Activated T-cell treated with anti-CD3 and anti-CD28 coated beads, Interleukin-2, amount 50 U/mL, for 24 hours (primary cell): Measurements from ENCODE around the gene SHISA4.
"Not testable (repeated sequence)": the region's sequence is repeated elsewhere in the genome, so short reads cannot be mapped to it uniquely, and the experiment has no call there.

Experiments used
- DNase-seq: peaks from one replicate; pipeline ENCODE4 v3.0.0-alpha.2; 2020
- H3K27ac Mint-ChIP-seq: 2 replicates; pipeline ENCODE4 v1.8.0; 2020; ENCODE audit warnings: mild to moderate bottlenecking, mixed read lengths
- H3K27me3 Mint-ChIP-seq: 2 replicates; pipeline ENCODE4 v1.8.0; 2020; ENCODE audit warnings: mixed read lengths
- H3K36me3 Mint-ChIP-seq: 2 replicates; pipeline ENCODE4 v1.8.0; 2020; ENCODE audit warnings: low read depth, mixed read lengths
- H3K4me1 Mint-ChIP-seq: 2 replicates; pipeline ENCODE4 v1.8.0; 2020; ENCODE audit warnings: low read depth, mixed read lengths
- H3K4me3 Mint-ChIP-seq: 2 replicates; pipeline ENCODE4 v1.8.0; 2020; ENCODE audit warnings: mild to moderate bottlenecking, moderate library complexity, mixed read lengths
- H3K9me3 Mint-ChIP-seq: 2 replicates; pipeline ENCODE4 v1.8.0; 2020; ENCODE audit warnings: mixed read lengths

The SHISA4 gene

GRCh38 chr1:201888282-201889089, at the start of gene SHISA4:
Gene SHISA4 (plus strand): TSS chr1:201888898. CDS start chr1:201888995, 97 bp downstream.
- Mint-ChIP-seq H3K36me3 (no peaks in the 10 kb centered on the region), H3K9me3 (no peaks in the 10 kb centered on the region), H3K27me3 (peaks cover 51% of the 10 kb centered on the region), H3K27ac (peak within 1 kb of the TSS; percentile 29), H3K4me3 (peak within 1 kb of the TSS; percentile 55), H3K4me1 (peaks cover 7% of the 10 kb centered on the region)
- DNase-seq, result peak; percentile 38

GRCh38 chr1:201839089-201839488, 49.6 kb upstream of the SHISA4 start:
- Mint-ChIP-seq H3K36me3 (peaks cover 69% of the 10 kb centered on the region), H3K4me1 (peaks cover 55% of the 10 kb centered on the region)
- H3K27ac Mint-ChIP-seq, H3K4me3 Mint-ChIP-seq, H3K9me3 Mint-ChIP-seq, H3K27me3 Mint-ChIP-seq, DNase-seq: not testable (repeated sequence)

- no peaks in the 10 kb centered on the region for H3K27me3 Mint-ChIP-seq
- no peak for DNase-seq
- no peak overlapping the region for H3K4me3 Mint-ChIP-seq
- H3K4me1 Mint-ChIP-seq, result peaks cover 55% of the 10 kb centered on the region
- H3K36me3 Mint-ChIP-seq, result peaks cover 63% of the 10 kb centered on the region
- no peaks in the 10 kb centered on the region for H3K9me3 Mint-ChIP-seq
- H3K27ac Mint-ChIP-seq, result no peak overlapping the region
Observed at GRCh38 chr1:201840055-201840454, 48.6 kb upstream of the SHISA4 start.

- Mint-ChIP-seq H3K9me3 (no peaks in the 10 kb centered on the region), H3K27me3 (no peaks in the 10 kb centered on the region), H3K4me1 (peaks cover 56% of the 10 kb centered on the region), H3K4me3 (no peak overlapping the region), H3K36me3 (peaks cover 59% of the 10 kb centered on the region), H3K27ac (no peak overlapping the region)
- DNase-seq, result no peak
Observed at GRCh38 chr1:201840490-201840889, 48.2 kb upstream of the SHISA4 start.

- no peak overlapping the region for H3K4me3 Mint-ChIP-seq
- H3K36me3 Mint-ChIP-seq, result peaks cover 53% of the 10 kb centered on the region
- no peaks in the 10 kb centered on the region for H3K27me3 Mint-ChIP-seq
- no peaks in the 10 kb centered on the region for H3K9me3 Mint-ChIP-seq
- H3K27ac Mint-ChIP-seq, result no peak overlapping the region
- no peak for DNase-seq
- peaks cover 57% of the 10 kb centered on the region for H3K4me1 Mint-ChIP-seq
Observed at GRCh38 chr1:201841265-201841912, 47.3 kb upstream of the SHISA4 start.

GRCh38 chr1:201842472-201843027, 46.1 kb upstream of the SHISA4 start:
- Mint-ChIP-seq H3K27me3 (no peaks in the 10 kb centered on the region), H3K27ac (no peak overlapping the region), H3K4me3 (no peak overlapping the region), H3K9me3 (no peaks in the 10 kb centered on the region), H3K36me3 (peaks cover 51% of the 10 kb centered on the region), H3K4me1 (peaks cover 56% of the 10 kb centered on the region)
- DNase-seq, result no peak

- Mint-ChIP-seq H3K27me3 (no peaks in the 10 kb centered on the region), H3K4me1 (peaks cover 43% of the 10 kb centered on the region), H3K27ac (no peak overlapping the region), H3K9me3 (no peaks in the 10 kb centered on the region), H3K36me3 (peaks cover 59% of the 10 kb centered on the region), H3K4me3 (no peak overlapping the region)
- DNase-seq, result no peak
Observed at GRCh38 chr1:201845331-201846083, 43.2 kb upstream of the SHISA4 start.

- Mint-ChIP-seq H3K4me3 (no peak overlapping the region), H3K27ac (peak overlapping the region; percentile 42), H3K4me1 (peaks cover 31% of the 10 kb centered on the region), H3K36me3 (peaks cover 62% of the 10 kb centered on the region), H3K9me3 (no peaks in the 10 kb centered on the region), H3K27me3 (no peaks in the 10 kb centered on the region)
- no peak for DNase-seq
Observed at GRCh38 chr1:201847150-201847549, 41.5 kb upstream of the SHISA4 start.

GRCh38 chr1:201848230-201848629, 40.5 kb upstream of the SHISA4 start:
- H3K9me3 Mint-ChIP-seq, result no peaks in the 10 kb centered on the region
- H3K36me3 Mint-ChIP-seq, result peaks cover 70% of the 10 kb centered on the region
- H3K4me1 Mint-ChIP-seq, result peaks cover 30% of the 10 kb centered on the region
- DNase-seq, result no peak
- H3K27me3 Mint-ChIP-seq, result no peaks in the 10 kb centered on the region
- H3K27ac Mint-ChIP-seq, result no peak overlapping the region
- no peak overlapping the region for H3K4me3 Mint-ChIP-seq

- peaks cover 77% of the 10 kb centered on the region for H3K36me3 Mint-ChIP-seq
- H3K4me3 Mint-ChIP-seq, result no peak overlapping the region
- H3K9me3 Mint-ChIP-seq, result no peaks in the 10 kb centered on the region
- peaks cover 23% of the 10 kb centered on the region for H3K4me1 Mint-ChIP-seq
- H3K27ac Mint-ChIP-seq, result no peak overlapping the region
- H3K27me3 Mint-ChIP-seq, result no peaks in the 10 kb centered on the region
- DNase-seq, result no peak
Observed at GRCh38 chr1:201849372-201850052, 39.2 kb upstream of the SHISA4 start.

- Mint-ChIP-seq H3K9me3 (no peaks in the 10 kb centered on the region), H3K27me3 (no peaks in the 10 kb centered on the region), H3K4me3 (no peak overlapping the region)
Observed at GRCh38 chr1:201850053-201850397, 38.7 kb upstream of the SHISA4 start.

GRCh38 chr1:201851949-201852348, 36.7 kb upstream of the SHISA4 start:
- Mint-ChIP-seq H3K27me3 (no peaks in the 10 kb centered on the region), H3K9me3 (no peaks in the 10 kb centered on the region), H3K27ac (no peak overlapping the region), H3K4me3 (no peak overlapping the region), H3K4me1 (peaks cover 6% of the 10 kb centered on the region), H3K36me3 (peaks cover 96% of the 10 kb centered on the region)
- DNase-seq, result no peak

More at GRCh38 chr1:201850053-201850397, 38.7 kb upstream of the SHISA4 start:
- DNase-seq, result no peak
- no peak overlapping the region for H3K27ac Mint-ChIP-seq
- H3K36me3 Mint-ChIP-seq, result peaks cover 82% of the 10 kb centered on the region
- H3K4me1 Mint-ChIP-seq, result peaks cover 20% of the 10 kb centered on the region

- H3K4me1 Mint-ChIP-seq, H3K9me3 Mint-ChIP-seq, H3K4me3 Mint-ChIP-seq, H3K27me3 Mint-ChIP-seq, H3K27ac Mint-ChIP-seq, DNase-seq: not testable (repeated sequence)
- H3K36me3 Mint-ChIP-seq, result peaks cover 94% of the 10 kb centered on the region
Observed at GRCh38 chr1:201856722-201857121, 32.0 kb upstream of the SHISA4 start.

- no peaks in the 10 kb centered on the region for H3K27me3 Mint-ChIP-seq
- peaks cover 94% of the 10 kb centered on the region for H3K36me3 Mint-ChIP-seq
- DNase-seq, result no peak
- H3K27ac Mint-ChIP-seq, result no peak overlapping the region
- H3K4me3 Mint-ChIP-seq, result no peak overlapping the region
- no peaks in the 10 kb centered on the region for H3K4me1 Mint-ChIP-seq
- no peaks in the 10 kb centered on the region for H3K9me3 Mint-ChIP-seq
Observed at GRCh38 chr1:201859424-201859823, 29.3 kb upstream of the SHISA4 start.
